H9 (cell line): ENCODE results near the gene TGFBI. TPM values are rescaled to one million over a fixed set of nuclear protein-coding genes. Genes with fewer than 3 reads are reported as not detected.
A peak's percentile ranks its signal among the peaks of the same experiment; 100 is the strongest.

ENCODE experiments used
- DNase-seq: peaks from one replicate; pipeline ENCODE4 v3.0.0-alpha.2; 2017
- H2AFZ ChIP-seq: one replicate; pipeline ENCODE4 v1.6.1; 2013; ENCODE audit warnings: mild to moderate bottlenecking, low read length, control low read depth, moderate library complexity
- H2AK5ac ChIP-seq: 2 replicates; pipeline ENCODE4 v1.6.1; 2013; ENCODE audit warnings: low read length, control low read depth, mixed read lengths; ENCODE audit not compliant: insufficient read length
- H2BK120ac ChIP-seq: one replicate; pipeline ENCODE4 v1.6.1; 2013; ENCODE audit warnings: low read depth, mild to moderate bottlenecking, low read length, control low read depth, inconsistent platforms; ENCODE audit not compliant: poor library complexity, severe bottlenecking
- H2BK12ac ChIP-seq: 2 replicates; pipeline ENCODE4 v1.6.1; 2013; ENCODE audit warnings: low read length, control low read depth, mixed read lengths, low read depth; ENCODE audit not compliant: insufficient read length
- H2BK15ac ChIP-seq: 2 replicates; pipeline ENCODE4 v1.6.1; 2013; ENCODE audit warnings: low read depth, low read length, control low read depth
- H2BK20ac ChIP-seq: one replicate; pipeline ENCODE4 v1.6.1; 2013; ENCODE audit warnings: low read depth, mild to moderate bottlenecking, low read length, control low read depth, inconsistent platforms; ENCODE audit not compliant: poor library complexity, severe bottlenecking
- H2BK5ac ChIP-seq: 2 replicates; pipeline ENCODE4 v1.6.1; 2013; ENCODE audit warnings: low read length, control low read depth, mixed read lengths; ENCODE audit not compliant: insufficient read length
- H3K14ac ChIP-seq: 2 replicates; pipeline ENCODE4 v1.6.1; 2013; ENCODE audit warnings: low read length, control low read depth; ENCODE audit not compliant: insufficient read depth
- H3K18ac ChIP-seq: 2 replicates; pipeline ENCODE4 v1.6.1; 2013; ENCODE audit warnings: low read depth, mild to moderate bottlenecking, mixed read lengths, low read length, control low read depth; ENCODE audit not compliant: insufficient read length
- H3K23ac ChIP-seq: 2 replicates; pipeline ENCODE4 v1.6.1; 2013; ENCODE audit warnings: low read length, control low read depth, mixed read lengths, low read depth; ENCODE audit not compliant: insufficient read length
- H3K23me2 ChIP-seq: 2 replicates; pipeline ENCODE4 v1.6.1; 2013; ENCODE audit warnings: low read depth, mild to moderate bottlenecking, mixed read lengths, low read length, control low read depth; ENCODE audit not compliant: insufficient read length, poor library complexity, severe bottlenecking
- H3K27ac ChIP-seq: 2 replicates; pipeline ENCODE4 v1.5.1; 2013; ENCODE audit warnings: low read length, control low read depth, mixed read lengths, low read depth; ENCODE audit not compliant: insufficient read length
- H3K27me3 ChIP-seq: 2 replicates; pipeline ENCODE4 v1.6.1; 2013; ENCODE audit warnings: low read length, control low read depth, inconsistent platforms; ENCODE audit not compliant: insufficient read depth
- H3K4ac ChIP-seq: 2 replicates; pipeline ENCODE4 v1.6.1; 2013; ENCODE audit warnings: low read depth, mild to moderate bottlenecking, control low read depth, inconsistent platforms, low read length, moderate library complexity
- H3K4me1 ChIP-seq: 2 replicates; pipeline ENCODE4 v1.6.1; 2013; ENCODE audit warnings: low read length, control low read depth, inconsistent platforms; ENCODE audit not compliant: insufficient read depth
- H3K4me2 ChIP-seq: 2 replicates; pipeline ENCODE4 v1.6.1; 2013; ENCODE audit warnings: low read length, control low read depth, mixed read lengths; ENCODE audit not compliant: insufficient read length, insufficient read depth
- H3K56ac ChIP-seq: 2 replicates; pipeline ENCODE4 v1.6.1; 2013; ENCODE audit warnings: low read depth, mild to moderate bottlenecking, mixed read lengths, low read length, control low read depth; ENCODE audit not compliant: insufficient read length
- H3K79me1 ChIP-seq: 2 replicates; pipeline ENCODE4 v1.6.1; 2013; ENCODE audit warnings: low read depth, mild to moderate bottlenecking, moderate library complexity, low read length, control low read depth, inconsistent platforms; ENCODE audit not compliant: insufficient read depth, poor library complexity, severe bottlenecking
- H3K79me2 ChIP-seq: 2 replicates; pipeline ENCODE4 v1.6.1; 2013; ENCODE audit warnings: low read length, control low read depth, inconsistent platforms; ENCODE audit not compliant: insufficient read depth
- H3K9ac ChIP-seq: 2 replicates; pipeline ENCODE4 v1.6.1; 2013; ENCODE audit warnings: low read length, control low read depth, mixed read lengths; ENCODE audit not compliant: insufficient read length; ENCODE audit errors: extremely low read depth
- H3K9me3 ChIP-seq: one replicate; pipeline ENCODE4 v1.6.1; 2013; ENCODE audit warnings: low read depth, low read length, inconsistent platforms; ENCODE audit not compliant: control insufficient read depth
- H3T11ph ChIP-seq: one replicate; pipeline ENCODE4 v1.6.1; 2013; ENCODE audit warnings: mild to moderate bottlenecking, low read length, control low read depth, inconsistent platforms
- H4K20me1 ChIP-seq: one replicate; pipeline ENCODE4 v1.6.1; 2013; ENCODE audit not compliant: control insufficient read depth, insufficient read length, insufficient read depth
- H4K5ac ChIP-seq: 2 replicates; pipeline ENCODE4 v1.6.1; 2013; ENCODE audit warnings: low read depth, mild to moderate bottlenecking, mixed read lengths, low read length, control low read depth; ENCODE audit not compliant: insufficient read length
- H4K8ac ChIP-seq: replicated peaks from 2 replicates; pipeline ENCODE4 v1.6.1; 2013; ENCODE audit warnings: low read length, control low read depth, mixed read lengths, low read depth; ENCODE audit not compliant: insufficient read length
- H4K91ac ChIP-seq: 2 replicates; pipeline ENCODE4 v1.6.1; 2013; ENCODE audit warnings: low read depth, mild to moderate bottlenecking, moderate library complexity, mixed read lengths, low read length, control low read depth; ENCODE audit not compliant: insufficient read length
- H3K27ac Mint-ChIP-seq, 3 experiments: 2 replicates in 2 of 3; 3 replicates in 1 of 3; pipeline ENCODE4 v1.8.0; 2020 to 2021; ENCODE audit warnings: mixed read lengths in 3 of 3, mild to moderate bottlenecking in 1 of 3, moderate library complexity in 1 of 3
- H3K27me3 Mint-ChIP-seq: 2 replicates; pipeline ENCODE4 v1.8.0; 2021; ENCODE audit warnings: low read depth, mild to moderate bottlenecking, moderate library complexity, mixed read lengths
- H3K36me3 Mint-ChIP-seq, 3 experiments: 2 replicates in 2 of 3; 3 replicates in 1 of 3; pipeline ENCODE4 v1.8.0; 2020 to 2021; ENCODE audit warnings: low read depth in 3 of 3, mixed read lengths in 3 of 3; ENCODE audit not compliant: insufficient read depth in 1 of 3
- H3K4me1 Mint-ChIP-seq, 2 experiments: 2 replicates each; pipeline ENCODE4 v1.8.0; 2020; ENCODE audit warnings: mixed read lengths in 2 of 2
- H3K4me3 Mint-ChIP-seq, 2 experiments: 2 replicates in 1 of 2; 3 replicates in 1 of 2; pipeline ENCODE4 v1.8.0; 2020 to 2021; ENCODE audit warnings: mild to moderate bottlenecking in 2 of 2, mixed read lengths in 2 of 2, moderate library complexity in 1 of 2
- H3K9me3 Mint-ChIP-seq, 2 experiments: 2 replicates in 1 of 2; 3 replicates in 1 of 2; pipeline ENCODE4 v1.8.0; 2020; ENCODE audit warnings: mild to moderate bottlenecking in 2 of 2, mixed read lengths in 2 of 2, moderate library complexity in 1 of 2
- CTCF ChIP-seq: fragments of 200-600 bp; sonication (generic); conservative IDR thresholded peaks from 3 replicates; pipeline ENCODE4 v1.8.0; 2021; ENCODE audit warnings: antibody characterized with exemption, mild to moderate bottlenecking
- WGBS: extraction: QIAGEN DNeasy Blood & Tissue Kit; methylation state at CpG from one replicate; pipeline ENCODE4 v1.1.7; 2013; ENCODE audit warnings: missing lambda C conversion rate, low lambda C conversion rate, mixed read lengths; ENCODE audit not compliant: insufficient read length; ENCODE audit errors: extremely low coverage; 5-methylcytosine and 5-hydroxymethylcytosine counted together
- total RNA-seq: library from RNA; stranded (reverse); gene quantifications from 2 replicates; pipeline ENCODE4 v1.2.1, GENCODE V29; 2021

TGFBI gene
- total RNA-seq, 1 experiment from 2014 or later = 4.7 TPM

GRCh38 chr5:136048966-136049365 is 20.2 kb downstream of the TGFBI start:
- no peak for DNase-seq
- Mint-ChIP-seq H3K9me3 (no peaks in the 10 kb centered on the region), H3K27me3 (peaks cover 8% of the 10 kb centered on the region; the same call in 1 of the 2 replicates), H3K4me1 (peaks cover 0 to 3% of the 10 kb centered on the region in 2 experiments; a peak in 1 of 4 replicates), H3K4me3 (no peak overlapping the region), H3K27ac (peak overlapping the region in 1 of 3 experiments; percentile 56; a peak in 1 of 7 replicates), H3K36me3 (no peaks in the 10 kb centered on the region)
- no peak overlapping the region for H3K18ac ChIP-seq
- no peaks in the 10 kb centered on the region for H3K23me2 ChIP-seq
- no peak overlapping the region for H3K4ac ChIP-seq
- no peaks in the 10 kb centered on the region for H3K4me1 ChIP-seq
- no peak overlapping the region for H2BK12ac ChIP-seq
- H3K4me2 ChIP-seq = no peak overlapping the region
- no peak overlapping the region for H2AK5ac ChIP-seq
- no peak for TF ChIP-seq CTCF
- no peaks in the 10 kb centered on the region for H3K27me3 ChIP-seq
- H3K79me1 ChIP-seq = no peaks in the 10 kb centered on the region
- H4K20me1 ChIP-seq = peaks cover 2% of the 10 kb centered on the region
- H2BK20ac ChIP-seq = no peak overlapping the region
- WGBS = no CpG with 5 or more reads among the region's 6 CpGs
- no peak overlapping the region for H3K23ac ChIP-seq
- H3K79me2 ChIP-seq = no peaks in the 10 kb centered on the region
- no peak overlapping the region for H3K56ac ChIP-seq
- no peak overlapping the region for H3K9ac ChIP-seq
- no peaks in the 10 kb centered on the region for H3K9me3 ChIP-seq
- H4K5ac ChIP-seq = no peak overlapping the region
- H3K27ac ChIP-seq = no peak overlapping the region
- no peak overlapping the region for H2BK15ac ChIP-seq
- H3T11ph ChIP-seq = no peak overlapping the region
- no peak overlapping the region for H4K8ac ChIP-seq
- H2BK5ac ChIP-seq = no peak overlapping the region
- H2BK120ac ChIP-seq = no peak overlapping the region
- no peak overlapping the region for H3K14ac ChIP-seq
- H2AFZ ChIP-seq = no peak overlapping the region
- H4K91ac ChIP-seq = no peak overlapping the region
